OCI-LY3 (cell line): ENCODE data around the gene SNX15.

ENCODE experiments used
- CTCF ChIP-seq: fragments of 200-600, 300-600 bp; sonication (generic); IDR thresholded peaks from 2 replicates; pipeline ENCODE4 v1.5.1; 2014; ENCODE audit warnings: antibody characterized with exemption, low read length, low read depth
- EZH2phosphoT487 ChIP-seq: fragments of 200-600 bp; shearing (Covaris generic); IDR thresholded peaks from 2 replicates; pipeline ENCODE4 v1.6.1; 2018; ENCODE audit warnings: antibody characterized with exemption, mixed run types, low read depth

- TF ChIP-seq CTCF (no peak), EZH2phosphoT487 (no peak)
Observed at GRCh38 chr11:65086809-65087208, 59.6 kb downstream of the SNX15 start.
